D721Med (cell line): ENCODE results near the gene ACTR2.

Source experiments
- DNase-seq: peaks from one replicate; pipeline ENCODE4 v3.0.0; 2011; ENCODE audit warnings: low spot score; ENCODE audit not compliant: insufficient read length
- FAIRE-seq: peaks from 2 replicates; lab custom pipeline; 2011; peaks lifted over from hg19 to GRCh38; lab: Jason Lieb, UNC
- CTCF ChIP-seq: IDR thresholded peaks from 2 replicates; pipeline ENCODE4 v1.5.1; 2012; ENCODE audit warnings: mild to moderate bottlenecking, control low read depth; ENCODE audit not compliant: insufficient read depth; ENCODE audit errors: missing control alignments

ACTR2 gene

GRCh38 chr2:65198737-65199136 is 28.9 kb upstream of the ACTR2 start:
- DNase-seq: no peak
- FAIRE-seq: no peak
- TF ChIP-seq CTCF: no peak

- FAIRE-seq: no peak
- DNase-seq: no peak
- TF ChIP-seq CTCF: no peak
Observed at GRCh38 chr2:65199166-65199565, 28.5 kb upstream of the ACTR2 start.

GRCh38 chr2:65199891-65200290 is 27.7 kb upstream of the ACTR2 start:
- FAIRE-seq (no peak), DNase-seq (no peak)
- no peak for TF ChIP-seq CTCF

GRCh38 chr2:65204461-65205210 is 23.0 kb upstream of the ACTR2 start:
- DNase-seq (no peak), FAIRE-seq (no peak)
- TF ChIP-seq CTCF: no peak

GRCh38 chr2:65212115-65212514 is 15.5 kb upstream of the ACTR2 start:
- no peak for FAIRE-seq
- DNase-seq: no peak
- TF ChIP-seq CTCF: no peak

- DNase-seq: no peak
- TF ChIP-seq CTCF: no peak
- FAIRE-seq: no peak
Observed at GRCh38 chr2:65212619-65213018, 15.0 kb upstream of the ACTR2 start.

GRCh38 chr2:65213035-65213434 is 14.6 kb upstream of the ACTR2 start:
- FAIRE-seq (no peak), DNase-seq (no peak)
- no peak for TF ChIP-seq CTCF
